Esophagus squamous epithelium (tissue), 4 donors: ENCODE results near the gene HLA-E.

ENCODE experiments used
- CTCF ChIP-seq, 6 experiments: fragments of 450-650 bp in 4 of 6; fragments of 200-600 bp in 2 of 6; sonication (generic) in 2 of 6; IDR thresholded peaks; one replicate each; pipeline ENCODE4 v1.5.1; 2016 to 2019; ENCODE audit warnings: antibody characterized with exemption in 6 of 6, mild to moderate bottlenecking in 4 of 6, moderate library complexity in 4 of 6
- POLR2A ChIP-seq, 4 donors: fragments of 450-650 bp; IDR thresholded peaks; one replicate each; pipeline ENCODE4 v1.6.1; 2017; ENCODE audit warnings: antibody characterized with exemption in 4 of 4, mild to moderate bottlenecking in 4 of 4, moderate library complexity in 3 of 4

GRCh38 chr6:30515944-30516753 lies 26.8 kb downstream of the HLA-E start:
- TF ChIP-seq CTCF (IDR thresholded peaks at IDR 0.05) (peak in 1 of 6 experiments; percentile 7), POLR2A (IDR thresholded peaks at IDR 0.05) (peak in 3 of 4 donors; percentile 5 to 55 (median 51))
